Mesenchymal stem cell (in vitro differentiated cells and primary cell): Measurements from ENCODE around the gene ANKRD12.
A peak's percentile ranks its signal among the peaks of the same experiment; 100 is the strongest.

Experiments
- DNase-seq: peaks from one replicate; pipeline ENCODE4 v3.0.0-alpha.2; 2013
- H2AFZ ChIP-seq: one replicate; pipeline ENCODE4 v1.6.1; 2013; ENCODE audit warnings: low read depth, mild to moderate bottlenecking, control low read depth, inconsistent platforms, low read length, moderate library complexity
- H2AK5ac ChIP-seq: 2 replicates; pipeline ENCODE4 v1.6.1; 2013; ENCODE audit warnings: low read length, moderate library complexity, mild to moderate bottlenecking, inconsistent platforms; ENCODE audit not compliant: severe bottlenecking
- H2BK120ac ChIP-seq: one replicate; pipeline ENCODE4 v1.6.1; 2013; ENCODE audit warnings: low read depth, mild to moderate bottlenecking, inconsistent platforms, low read length, moderate library complexity
- H2BK12ac ChIP-seq, 2 experiments: one replicate each; pipeline ENCODE4 v1.6.1; 2013; ENCODE audit warnings: inconsistent platforms in 2 of 2, low read length in 2 of 2, mild to moderate bottlenecking in 2 of 2, moderate library complexity in 2 of 2, control low read depth in 1 of 2
- H2BK15ac ChIP-seq: one replicate; pipeline ENCODE4 v1.6.1; 2013; ENCODE audit warnings: mild to moderate bottlenecking, low read depth, inconsistent platforms; ENCODE audit not compliant: poor library complexity, severe bottlenecking
- H2BK5ac ChIP-seq: 2 replicates; pipeline ENCODE4 v1.6.1; 2013; ENCODE audit warnings: low read depth, mild to moderate bottlenecking, low read length, control low read depth, inconsistent platforms; ENCODE audit not compliant: poor library complexity, severe bottlenecking
- H3K14ac ChIP-seq, 2 experiments: one replicate each; pipeline ENCODE4 v1.6.1; 2013; ENCODE audit warnings: inconsistent platforms in 2 of 2, low read length in 2 of 2, control low read depth in 1 of 2, mild to moderate bottlenecking in 1 of 2, moderate library complexity in 1 of 2
- H3K18ac ChIP-seq, 2 experiments: one replicate each; pipeline ENCODE4 v1.6.1; 2013; ENCODE audit warnings: inconsistent platforms in 2 of 2, low read length in 2 of 2, control low read depth in 1 of 2, low read depth in 1 of 2, mild to moderate bottlenecking in 1 of 2
- H3K23ac ChIP-seq, 2 experiments: one replicate each; pipeline ENCODE4 v1.6.1; 2013; ENCODE audit warnings: inconsistent platforms in 2 of 2, low read length in 2 of 2, mild to moderate bottlenecking in 2 of 2, moderate library complexity in 2 of 2, control low read depth in 1 of 2
- H3K27ac ChIP-seq: 2 replicates; pipeline ENCODE4 v1.5.1; 2013; ENCODE audit warnings: mild to moderate bottlenecking, moderate library complexity, low read length, control low read depth, inconsistent platforms; ENCODE audit not compliant: poor library complexity, severe bottlenecking
- H3K27me3 ChIP-seq, 2 experiments: 2 replicates each; pipeline versions ENCODE4 v1.6.1 to v1.7.0; 2013; ENCODE audit warnings: low read length in 2 of 2, mild to moderate bottlenecking in 2 of 2, moderate library complexity in 2 of 2, control low read depth in 1 of 2, inconsistent platforms in 1 of 2; ENCODE audit not compliant: control insufficient read depth in 1 of 2, insufficient read depth in 1 of 2
- H3K36me3 ChIP-seq, 2 experiments: 2 replicates each; pipeline versions ENCODE4 v1.6.1 to v1.7.0; 2013; ENCODE audit warnings: low read length in 2 of 2, control low read depth in 1 of 2, inconsistent platforms in 1 of 2, low read depth in 1 of 2, mild to moderate bottlenecking in 1 of 2; ENCODE audit not compliant: insufficient read depth in 2 of 2, control insufficient read depth in 1 of 2
- H3K4ac ChIP-seq, 2 experiments: one replicate each; pipeline ENCODE4 v1.6.1; 2013; ENCODE audit warnings: inconsistent platforms in 2 of 2, low read length in 2 of 2, mild to moderate bottlenecking in 2 of 2, moderate library complexity in 2 of 2, control low read depth in 1 of 2, low read depth in 1 of 2
- H3K4me1 ChIP-seq: 2 replicates; pipeline ENCODE4 v1.6.1; 2013; ENCODE audit warnings: low read depth, low read length, control low read depth; ENCODE audit not compliant: control insufficient read depth, insufficient read depth
- H3K4me2 ChIP-seq: 2 replicates; pipeline ENCODE4 v1.6.1; 2013; ENCODE audit warnings: low read length, mild to moderate bottlenecking, inconsistent platforms; ENCODE audit not compliant: poor library complexity, severe bottlenecking
- H3K4me3 ChIP-seq, 2 experiments: 2 replicates each; pipeline versions ENCODE4 v1.5.1 to v1.7.0; 2013; ENCODE audit warnings: low read length in 2 of 2, mild to moderate bottlenecking in 2 of 2, control low read depth in 1 of 2, low read depth in 1 of 2; ENCODE audit not compliant: insufficient read depth in 1 of 2
- H3K79me1 ChIP-seq: replicated peaks from 2 replicates; pipeline ENCODE4 v1.6.1; 2013; ENCODE audit warnings: mild to moderate bottlenecking, control low read depth, low read length, inconsistent platforms; ENCODE audit not compliant: poor library complexity, severe bottlenecking
- H3K9ac ChIP-seq: 2 replicates; pipeline ENCODE4 v1.7.0; 2013; ENCODE audit warnings: mild to moderate bottlenecking, low read length, moderate library complexity
- H3K9me3 ChIP-seq: 2 replicates; pipeline ENCODE4 v1.7.0; 2013; ENCODE audit warnings: mild to moderate bottlenecking, low read length; ENCODE audit not compliant: control insufficient read depth
- H4K8ac ChIP-seq: one replicate; pipeline ENCODE4 v1.6.1; 2013; ENCODE audit warnings: inconsistent platforms, mild to moderate bottlenecking, low read length, moderate library complexity
- H4K91ac ChIP-seq: one replicate; pipeline ENCODE4 v1.6.1; 2013; ENCODE audit warnings: mild to moderate bottlenecking, low read length, inconsistent platforms
- WGBS: methylation state at CpG from one replicate; pipeline ENCODE4 v1.1.7; 2013; ENCODE audit warnings: mixed read lengths; 5-methylcytosine and 5-hydroxymethylcytosine counted together

Gene ANKRD12

DNA sequence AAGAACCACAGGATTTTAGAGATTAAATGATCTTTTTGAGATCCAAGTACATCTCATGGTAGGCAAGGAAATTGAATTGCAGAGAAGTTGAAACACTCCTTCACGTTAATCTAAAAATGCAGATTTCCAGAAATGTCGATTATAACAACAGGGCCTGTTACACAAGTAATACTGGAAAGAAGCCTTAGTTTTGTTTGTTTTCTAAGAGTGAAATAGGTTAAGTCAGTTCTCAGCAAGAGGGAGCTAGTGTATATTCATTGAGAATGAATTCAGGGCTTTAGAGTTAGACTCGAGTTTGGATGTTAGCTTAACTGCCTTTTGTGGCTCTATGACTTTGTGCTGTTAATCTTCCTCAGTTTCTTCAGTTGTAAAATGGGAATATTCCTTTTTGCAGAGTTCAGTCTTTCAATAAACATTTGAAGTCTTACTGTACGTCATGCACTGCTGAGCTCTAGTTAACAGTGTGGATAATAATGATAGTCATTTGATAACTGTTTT lies 33.2 kb upstream of the ANKRD12 start:
- no peak overlapping the region for H2BK5ac ChIP-seq
- no peaks in the 10 kb centered on the region for H3K27me3 ChIP-seq
- DNase-seq, result peak; percentile 54
- no peak overlapping the region for H3K18ac ChIP-seq
- H4K91ac ChIP-seq, result no peak overlapping the region
- peak overlapping the region; percentile 98 for H3K9ac ChIP-seq
- no peaks in the 10 kb centered on the region for H3K4me1 ChIP-seq
- no peak overlapping the region for H3K14ac ChIP-seq
- H2BK12ac ChIP-seq, result no peak overlapping the region
- H2BK15ac ChIP-seq, result no peak overlapping the region
- H2BK120ac ChIP-seq, result no peak overlapping the region
- peaks cover 0 to 3% of the 10 kb centered on the region in 2 experiments for H3K36me3 ChIP-seq
- H3K4me3 ChIP-seq, result peak overlapping the region in 1 of 2 experiments; percentile 97
- H3K27ac ChIP-seq, result peak overlapping the region; percentile 83
- WGBS, result 0% methylated on average over 2 of the region's 4 CpGs
- no peak overlapping the region for H4K8ac ChIP-seq
- H3K79me1 ChIP-seq, result no peaks in the 10 kb centered on the region
- no peak overlapping the region for H3K23ac ChIP-seq
- no peaks in the 10 kb centered on the region for H3K9me3 ChIP-seq
- peak overlapping the region in 1 of 2 experiments; percentile 97 for H3K4ac ChIP-seq
- peak overlapping the region; percentile 49 for H3K4me2 ChIP-seq
- no peak overlapping the region for H2AK5ac ChIP-seq
- no peak overlapping the region for H2AFZ ChIP-seq

- Histone ChIP-seq H3K18ac (no peak overlapping the region), H3K23ac (no peak overlapping the region), H4K91ac (no peak overlapping the region), H3K14ac (no peak overlapping the region), H3K79me1 (no peaks in the 10 kb centered on the region), H2BK15ac (no peak overlapping the region), H3K27ac (no peak overlapping the region), H3K4ac (peak overlapping the region in 1 of 2 experiments; percentile 58), H2AFZ (no peak overlapping the region), H2BK5ac (no peak overlapping the region), H3K4me1 (no peaks in the 10 kb centered on the region), H3K9ac (peak overlapping the region; percentile 98), H3K4me3 (peak overlapping the region in 1 of 2 experiments; percentile 97), H3K36me3 (peaks cover 0 to 3% of the 10 kb centered on the region in 2 experiments), H3K9me3 (no peaks in the 10 kb centered on the region), H2AK5ac (no peak overlapping the region), H2BK120ac (no peak overlapping the region), H4K8ac (no peak overlapping the region), H3K27me3 (no peaks in the 10 kb centered on the region), H2BK12ac (no peak overlapping the region), H3K4me2 (peak overlapping the region; percentile 85)
- WGBS, result 36% methylated on average over 2 of the region's 5 CpGs
- no peak for DNase-seq
These were observed 32.2 kb upstream of the ANKRD12 start for GRCh38 chr18:9104244-9104901.

- Histone ChIP-seq H3K4ac (no peak overlapping the region), H3K23ac (no peak overlapping the region), H3K27ac (no peak overlapping the region), H2BK5ac (no peak overlapping the region), H2BK15ac (no peak overlapping the region), H3K14ac (no peak overlapping the region), H3K36me3 (peaks cover 0 to 3% of the 10 kb centered on the region in 2 experiments), H3K79me1 (no peaks in the 10 kb centered on the region), H4K8ac (no peak overlapping the region), H3K9ac (peak overlapping the region; percentile 98), H3K9me3 (no peaks in the 10 kb centered on the region), H3K18ac (no peak overlapping the region), H3K27me3 (no peaks in the 10 kb centered on the region), H2AFZ (no peak overlapping the region), H3K4me2 (peak overlapping the region; percentile 28), H2BK120ac (no peak overlapping the region), H2BK12ac (no peak overlapping the region), H2AK5ac (no peak overlapping the region), H4K91ac (no peak overlapping the region), H3K4me3 (peak overlapping the region in 1 of 2 experiments; percentile 97), H3K4me1 (peaks cover under 1% of the 10 kb centered on the region)
- no peak for DNase-seq
- WGBS, result 80% methylated on average over 2 of the region's 3 CpGs
These were observed 31.2 kb upstream of the ANKRD12 start for GRCh38 chr18:9105420-9105819.

GRCh38 chr18:9106094-9106493 lies 30.5 kb upstream of the ANKRD12 start:
- Histone ChIP-seq H2AFZ (no peak overlapping the region), H3K18ac (no peak overlapping the region), H3K9ac (peak overlapping the region; percentile 98), H3K4ac (no peak overlapping the region), H4K91ac (no peak overlapping the region), H3K4me3 (peak overlapping the region in 1 of 2 experiments; percentile 97), H3K27ac (no peak overlapping the region), H3K27me3 (no peaks in the 10 kb centered on the region), H3K36me3 (peaks cover 0 to 5% of the 10 kb centered on the region in 2 experiments), H4K8ac (no peak overlapping the region), H2BK120ac (no peak overlapping the region), H2AK5ac (no peak overlapping the region), H3K9me3 (no peaks in the 10 kb centered on the region), H3K79me1 (no peaks in the 10 kb centered on the region), H2BK15ac (no peak overlapping the region), H3K4me1 (peaks cover 3% of the 10 kb centered on the region), H2BK12ac (no peak overlapping the region), H3K14ac (no peak overlapping the region), H3K4me2 (peak overlapping the region; percentile 5), H2BK5ac (no peak overlapping the region), H3K23ac (no peak overlapping the region)
- 72% methylated on average over 1 of the region's 1 CpG for WGBS
- DNase-seq, result no peak
